ENCODE results near the gene PLXNB3.

Gene PLXNB3

DNA sequence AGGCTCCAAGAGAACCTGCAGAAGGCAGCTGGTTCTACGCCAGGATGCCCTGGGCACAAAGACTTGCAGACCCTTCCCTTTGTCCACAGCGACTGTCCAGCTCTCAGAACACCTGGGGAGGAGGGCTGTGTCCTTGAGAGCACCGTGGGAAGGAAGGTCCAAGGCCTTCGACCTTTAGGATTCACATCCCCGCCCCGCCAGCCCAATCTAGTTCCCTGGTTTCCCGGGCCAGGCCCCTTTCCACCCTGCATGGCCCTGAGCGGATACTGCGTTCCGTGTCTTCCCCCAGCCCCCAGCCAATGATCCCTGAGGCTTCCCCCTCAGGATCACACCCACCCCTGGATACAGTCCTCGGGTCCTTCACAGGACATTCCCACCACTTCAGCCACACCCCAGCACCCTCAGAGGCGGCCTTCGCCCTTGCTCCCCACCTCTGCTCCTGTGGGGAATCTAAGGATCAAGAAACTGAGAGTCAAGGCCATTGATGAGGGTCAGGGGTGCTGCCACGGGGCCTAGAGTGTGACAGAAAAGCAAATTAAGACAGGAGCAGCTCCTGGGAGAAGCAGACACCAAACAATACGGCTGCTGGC lies 30.3 kb upstream of the PLXNB3 start:
- TF ChIP-seq, protein P1, sequence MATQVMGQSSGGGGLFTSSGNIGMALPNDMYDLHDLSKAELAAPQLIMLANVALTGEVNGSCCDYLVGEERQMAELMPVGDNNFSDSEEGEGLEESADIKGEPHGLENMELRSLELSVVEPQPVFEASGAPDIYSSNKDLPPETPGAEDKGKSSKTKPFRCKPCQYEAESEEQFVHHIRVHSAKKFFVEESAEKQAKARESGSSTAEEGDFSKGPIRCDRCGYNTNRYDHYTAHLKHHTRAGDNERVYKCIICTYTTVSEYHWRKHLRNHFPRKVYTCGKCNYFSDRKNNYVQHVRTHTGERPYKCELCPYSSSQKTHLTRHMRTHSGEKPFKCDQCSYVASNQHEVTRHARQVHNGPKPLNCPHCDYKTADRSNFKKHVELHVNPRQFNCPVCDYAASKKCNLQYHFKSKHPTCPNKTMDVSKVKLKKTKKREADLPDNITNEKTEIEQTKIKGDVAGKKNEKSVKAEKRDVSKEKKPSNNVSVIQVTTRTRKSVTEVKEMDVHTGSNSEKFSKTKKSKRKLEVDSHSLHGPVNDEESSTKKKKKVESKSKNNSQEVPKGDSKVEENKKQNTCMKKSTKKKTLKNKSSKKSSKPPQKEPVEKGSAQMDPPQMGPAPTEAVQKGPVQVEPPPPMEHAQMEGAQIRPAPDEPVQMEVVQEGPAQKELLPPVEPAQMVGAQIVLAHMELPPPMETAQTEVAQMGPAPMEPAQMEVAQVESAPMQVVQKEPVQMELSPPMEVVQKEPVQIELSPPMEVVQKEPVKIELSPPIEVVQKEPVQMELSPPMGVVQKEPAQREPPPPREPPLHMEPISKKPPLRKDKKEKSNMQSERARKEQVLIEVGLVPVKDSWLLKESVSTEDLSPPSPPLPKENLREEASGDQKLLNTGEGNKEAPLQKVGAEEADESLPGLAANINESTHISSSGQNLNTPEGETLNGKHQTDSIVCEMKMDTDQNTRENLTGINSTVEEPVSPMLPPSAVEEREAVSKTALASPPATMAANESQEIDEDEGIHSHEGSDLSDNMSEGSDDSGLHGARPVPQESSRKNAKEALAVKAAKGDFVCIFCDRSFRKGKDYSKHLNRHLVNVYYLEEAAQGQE (IDR thresholded peaks at IDR 0.05; ENCODE audit: insufficient read depth in 1 of 2, low read depth in 2 of 2, low read length in 2 of 2): no peak
- no peak for TF ChIP-seq SIN3A (IDR thresholded peaks at IDR 0.05; ENCODE audit: borderline replicate concordance, insufficient read depth, low read length)
- no peak for TF ChIP-seq POLR2AphosphoS5 (IDR thresholded peaks at IDR 0.05; ENCODE audit: low read depth, low read length)

DNA sequence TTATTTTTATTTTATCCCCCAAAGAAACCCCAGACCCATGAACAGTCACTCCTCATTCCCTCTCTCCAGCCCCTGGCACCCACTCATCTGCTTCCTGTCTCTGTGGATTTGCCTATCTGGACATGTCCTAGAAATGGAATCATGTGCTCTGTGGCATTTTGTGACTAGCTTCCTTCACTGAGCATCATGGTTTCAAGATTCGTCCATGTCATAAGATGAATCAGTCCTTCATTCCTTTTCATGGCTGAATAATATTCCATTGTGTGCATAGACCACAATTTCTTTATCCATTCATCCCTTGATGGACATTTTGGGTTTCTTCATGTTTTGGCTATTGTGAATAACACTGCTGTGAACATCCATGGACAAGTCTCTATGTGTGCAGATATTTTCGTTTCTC lies 29.2 kb upstream of the PLXNB3 start:
- TF ChIP-seq, protein P1 (IDR thresholded peaks at IDR 0.05; ENCODE audit: insufficient read depth in 1 of 2, low read depth in 2 of 2, low read length in 2 of 2): no peak
- TF ChIP-seq FOXP2 (optimal IDR thresholded peaks at IDR 0.05; ENCODE audit: borderline replicate concordance, extremely low read depth, extremely low read length, insufficient read depth) (no peak), POLR2AphosphoS5 (IDR thresholded peaks at IDR 0.05; ENCODE audit: low read depth, low read length) (no peak), TAF1 (IDR thresholded peaks at IDR 0.05; ENCODE audit: borderline replicate concordance, insufficient read depth, low read length) (no peak), SIN3A (IDR thresholded peaks at IDR 0.05; ENCODE audit: borderline replicate concordance, insufficient read depth, low read length) (no peak)

DNA sequence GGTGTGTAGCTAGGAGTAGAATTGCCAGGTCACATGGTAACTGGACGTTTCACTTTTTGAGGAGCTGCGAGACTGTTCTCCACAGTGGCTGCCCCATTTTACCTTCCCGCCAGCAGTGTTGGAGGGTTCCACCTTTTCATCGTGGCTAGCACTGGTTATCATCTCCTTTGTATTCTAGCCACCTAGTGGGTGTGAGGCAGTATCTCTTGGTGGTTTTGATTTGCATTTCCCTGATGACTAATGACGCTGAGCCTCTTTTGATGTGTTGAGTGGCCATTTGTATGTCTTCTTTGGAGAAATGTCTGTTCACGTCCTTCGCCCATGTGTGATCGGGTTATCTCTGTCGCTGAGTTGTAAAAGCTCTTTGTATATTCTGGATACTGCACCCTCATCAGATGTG lies 28.8 kb upstream of the PLXNB3 start:
- TF ChIP-seq, protein P1 (IDR thresholded peaks at IDR 0.05; ENCODE audit: insufficient read depth in 1 of 2, low read depth in 2 of 2, low read length in 2 of 2): no peak
- TF ChIP-seq SIN3A (IDR thresholded peaks at IDR 0.05; ENCODE audit: borderline replicate concordance, insufficient read depth, low read length) (no peak), TAF1 (IDR thresholded peaks at IDR 0.05; ENCODE audit: borderline replicate concordance, insufficient read depth, low read length) (no peak), POLR2AphosphoS5 (IDR thresholded peaks at IDR 0.05; ENCODE audit: low read depth, low read length) (no peak), FOXP2 (optimal IDR thresholded peaks at IDR 0.05; ENCODE audit: borderline replicate concordance, extremely low read depth, extremely low read length, insufficient read depth) (no peak)

DNA sequence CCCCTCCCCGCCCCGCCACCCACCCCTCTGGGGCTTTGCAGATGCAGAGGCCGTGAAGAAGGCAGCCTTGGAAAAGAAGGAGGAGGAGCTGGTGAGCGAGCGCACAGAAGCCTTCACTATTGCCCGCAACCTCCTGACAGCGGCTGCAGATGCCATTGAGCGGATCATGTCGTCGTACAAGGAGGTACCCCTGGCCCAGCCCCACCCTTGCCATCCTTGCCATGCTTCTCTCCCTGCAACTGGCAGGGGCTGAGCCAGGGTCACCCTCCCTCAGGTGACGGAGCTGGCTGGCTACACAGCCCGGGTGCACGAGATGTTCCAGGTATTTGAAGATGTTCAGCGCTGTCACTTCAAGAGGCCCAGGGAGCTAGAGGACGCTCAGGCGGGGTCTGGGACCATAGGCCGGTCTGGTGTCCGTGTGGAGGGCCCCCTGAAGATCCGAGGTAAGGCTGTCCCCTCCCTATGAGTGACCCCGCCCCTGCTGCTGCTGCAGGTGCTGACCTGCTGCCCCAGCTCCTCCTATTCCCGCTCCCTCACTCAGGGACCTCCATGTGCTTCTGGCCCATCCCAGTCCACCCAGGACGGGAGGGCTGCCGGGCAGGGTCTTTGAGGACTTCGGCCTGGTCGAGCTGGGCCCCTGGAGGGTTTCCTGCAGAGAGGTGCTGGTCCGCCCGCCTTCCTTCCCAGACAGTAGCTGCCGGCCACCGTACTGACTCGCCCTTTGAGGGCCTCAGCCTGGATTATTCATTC lies 27.8 kb upstream of the PLXNB3 start:
- no peak for TF ChIP-seq POLR2AphosphoS5 (IDR thresholded peaks at IDR 0.05; ENCODE audit: low read depth, low read length)
- TF ChIP-seq SIN3A (IDR thresholded peaks at IDR 0.05; ENCODE audit: borderline replicate concordance, insufficient read depth, low read length): no peak
- no peak for TF ChIP-seq TAF1 (IDR thresholded peaks at IDR 0.05; ENCODE audit: borderline replicate concordance, insufficient read depth, low read length)
- TF ChIP-seq FOXP2 (optimal IDR thresholded peaks at IDR 0.05; ENCODE audit: borderline replicate concordance, extremely low read depth, extremely low read length, insufficient read depth): no peak
- TF ChIP-seq, protein P1 (IDR thresholded peaks at IDR 0.05; ENCODE audit: insufficient read depth in 1 of 2, low read depth in 2 of 2, low read length in 2 of 2): no peak

Measured in PFSK-1 (cell line).